Activated CD4-positive, alpha-beta T cell treated with anti-CD3 and anti-CD28 coated beads, Interleukin-10, Interleukin-2, amounts not matched to agents 100 ng/mL and 50 ng/mL, durations not matched to agents 16 hours and 8 hours (primary cell): Measurements from ENCODE around the gene GBA3.

Source experiments
- DNase-seq: peaks from one replicate; pipeline ENCODE4 v3.0.0-alpha.2; 2020

GBA3 gene

DNA sequence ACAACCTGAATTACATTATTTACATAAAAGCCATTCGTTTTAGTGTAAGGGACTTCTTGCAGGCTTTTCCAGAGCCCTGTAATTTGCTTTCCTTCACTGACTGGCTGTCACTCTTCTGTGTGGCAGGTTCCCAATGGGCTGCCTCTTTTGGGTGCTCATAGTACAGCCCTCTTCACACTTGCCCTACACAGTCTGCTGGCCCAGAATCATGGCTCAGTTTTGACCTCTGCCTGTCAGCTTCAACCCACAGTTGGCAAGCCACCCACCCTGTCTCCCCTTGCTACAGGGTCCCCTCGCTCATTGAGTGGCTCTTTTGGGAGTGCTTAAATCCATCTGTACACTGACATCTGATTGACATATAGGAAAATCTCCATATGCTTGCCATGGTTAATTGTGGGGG lies 97.9 kb downstream of the GBA3 start:
- DNase-seq: no peak

DNA sequence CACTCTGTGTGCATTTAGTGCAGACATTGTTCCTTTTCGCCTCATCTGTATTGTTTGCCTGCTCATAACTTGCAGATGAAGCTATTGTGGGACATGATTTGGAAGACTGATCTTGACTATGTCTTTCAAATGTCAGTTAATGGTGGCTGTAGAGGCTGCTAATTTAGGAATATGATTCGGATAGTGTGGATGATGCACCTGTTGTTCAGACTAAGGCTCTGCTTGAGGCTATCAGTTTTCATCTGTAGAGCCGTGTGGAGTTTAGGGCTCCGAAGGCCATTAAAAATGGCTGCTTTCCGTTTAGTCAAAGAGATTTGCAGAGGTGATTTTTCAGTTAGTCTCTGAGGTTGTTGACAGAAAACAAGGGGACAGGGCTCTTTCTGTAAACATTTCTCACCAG lies 102.0 kb downstream of the GBA3 start:
- no peak for DNase-seq

DNA sequence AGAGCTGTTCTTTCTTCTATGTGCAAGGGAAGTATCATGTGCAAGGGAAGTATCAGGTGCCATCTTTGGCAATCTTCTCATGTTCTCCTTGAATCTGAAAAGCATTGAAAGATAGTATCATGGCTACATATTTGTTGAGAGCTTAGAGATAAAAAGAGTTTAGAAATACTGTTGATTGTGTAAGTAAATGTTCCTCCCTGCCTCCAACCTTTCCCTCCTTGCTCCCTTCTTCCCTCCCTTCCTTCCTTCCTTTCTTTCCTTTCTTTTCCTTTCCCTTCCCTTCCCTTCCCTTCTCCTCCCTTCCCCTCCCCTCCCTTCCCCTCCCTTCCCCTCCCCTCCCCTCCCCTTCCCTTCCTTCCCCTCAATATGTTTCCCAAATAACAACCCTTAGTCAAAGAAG lies 108.7 kb downstream of the GBA3 start:
- no peak for DNase-seq

DNA sequence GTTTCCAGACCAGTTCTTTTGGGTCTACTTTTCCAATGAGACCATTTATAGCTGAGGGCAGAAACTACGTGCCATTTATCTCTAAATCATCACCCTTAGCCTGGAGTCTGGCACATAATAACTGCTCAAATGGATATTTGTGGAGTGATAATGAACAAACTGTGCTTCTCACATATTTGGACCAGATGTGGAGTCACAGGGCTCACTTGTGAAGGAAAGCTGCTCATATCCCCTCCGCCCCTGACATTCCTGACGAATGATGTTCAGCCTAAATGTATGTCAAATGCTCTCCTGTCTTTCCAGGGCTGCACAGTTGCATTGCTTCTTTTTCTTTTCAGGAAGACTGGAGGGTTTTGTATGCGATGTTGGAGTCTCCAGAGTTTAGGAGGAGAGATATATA lies 110.1 kb downstream of the GBA3 start:
- no peak for DNase-seq

DNA sequence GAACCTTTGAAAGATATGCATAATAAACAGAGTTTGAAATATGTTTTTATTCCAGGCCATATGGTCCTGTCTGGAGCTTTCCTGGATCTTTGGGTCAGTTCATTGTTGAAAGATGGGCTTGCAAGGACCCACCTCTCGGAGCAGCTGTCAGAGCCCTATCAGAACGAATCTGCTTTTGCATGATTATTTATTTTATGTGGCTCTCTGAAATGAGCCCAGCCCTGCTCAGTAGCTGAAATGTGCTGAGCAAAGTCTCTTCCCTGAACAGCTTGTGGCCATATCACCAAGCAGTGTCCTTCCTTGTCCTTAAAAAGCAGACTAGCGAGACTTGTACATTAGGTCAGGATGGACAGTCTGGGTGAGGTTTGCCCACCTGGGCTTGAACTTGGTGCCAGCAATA lies 110.8 kb downstream of the GBA3 start:
- DNase-seq: no peak

DNA sequence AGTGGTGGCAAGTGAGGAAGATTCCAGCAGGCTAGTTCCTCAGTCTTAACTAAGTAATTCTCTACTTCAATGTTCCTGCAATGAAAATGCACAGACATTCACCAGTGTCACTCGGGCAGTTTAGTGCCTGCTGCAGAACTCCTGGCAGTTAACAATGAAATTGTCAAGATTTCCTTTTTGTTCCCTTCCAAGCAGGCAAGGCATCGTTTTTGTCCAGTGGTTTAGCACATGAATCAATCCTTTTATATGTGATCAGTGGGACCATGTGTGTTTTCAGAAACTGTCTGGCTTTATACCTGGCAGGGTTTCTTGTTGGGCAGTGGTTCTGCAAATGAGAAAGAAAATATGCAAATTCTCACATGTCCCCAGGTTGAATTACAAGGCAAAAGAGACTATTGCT lies 122.2 kb downstream of the GBA3 start:
- DNase-seq: no peak

DNA sequence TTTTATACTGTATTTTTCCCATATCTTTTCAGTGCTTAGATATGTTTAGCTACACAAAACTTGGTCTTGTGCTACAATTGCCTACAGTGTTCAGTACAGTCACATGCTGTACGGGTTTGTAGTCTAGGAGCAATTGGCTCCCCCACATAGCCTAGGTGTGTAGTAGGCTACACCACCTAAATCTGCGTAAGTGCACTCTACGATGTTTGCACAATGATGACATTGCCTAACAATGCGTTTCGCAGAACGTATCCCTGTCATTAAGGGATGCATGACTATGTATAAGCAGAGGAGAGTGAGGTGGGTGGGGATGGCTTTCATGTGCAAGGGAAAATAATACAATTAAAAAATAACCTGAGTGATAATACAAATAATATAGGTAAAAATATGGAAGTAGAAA lies 131.4 kb downstream of the GBA3 start:
- no peak for DNase-seq

DNA sequence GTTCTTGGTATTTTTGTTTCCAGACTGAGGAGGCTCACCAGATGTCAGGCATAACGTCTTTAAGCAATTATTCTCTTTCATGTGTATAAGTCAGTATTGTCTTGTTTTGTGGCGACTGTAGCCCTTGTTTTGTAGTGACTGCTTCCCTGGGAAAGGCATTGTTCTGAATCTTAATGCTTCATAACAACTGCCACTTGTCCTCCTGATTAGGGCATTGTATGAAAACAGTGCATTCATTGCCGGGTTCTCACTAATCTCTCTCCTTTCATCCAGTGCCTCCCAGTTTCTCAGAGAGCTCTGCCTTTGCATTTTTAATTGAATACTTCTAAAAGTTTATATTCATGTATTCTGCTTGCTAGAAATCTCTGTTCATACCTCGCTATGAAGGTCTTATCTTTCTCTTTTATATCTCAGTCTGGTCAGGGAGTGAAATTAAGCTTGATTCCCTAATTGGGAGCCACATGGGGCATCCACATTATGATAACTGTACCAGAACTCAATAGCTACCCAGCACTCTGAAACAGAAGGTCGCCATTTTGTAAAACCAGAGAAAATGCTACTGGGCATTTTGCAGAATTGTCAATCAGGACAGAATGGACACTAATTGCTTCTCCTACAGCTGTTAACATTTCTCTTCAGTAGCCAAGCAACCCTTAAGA lies 149.8 kb downstream of the GBA3 start:
- DNase-seq: no peak

DNA sequence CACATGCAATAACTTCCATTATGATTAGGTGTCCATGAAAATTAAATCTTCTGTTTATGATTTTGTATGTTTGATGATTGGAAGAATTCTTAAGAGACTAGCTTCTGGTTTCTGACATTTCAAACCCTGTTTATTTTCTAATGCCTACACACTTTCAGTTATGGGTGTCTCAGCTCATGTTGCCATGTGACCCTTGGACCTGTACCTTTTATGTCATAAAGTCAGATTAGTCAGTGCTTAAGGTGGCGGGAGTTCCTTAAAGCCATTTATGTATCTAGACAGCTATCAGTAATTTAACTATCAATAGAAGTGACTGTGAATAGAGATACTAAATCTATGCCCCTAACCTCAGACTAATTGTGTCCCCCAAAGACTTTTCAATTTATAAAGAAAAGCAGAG lies 155.6 kb downstream of the GBA3 start:
- no peak for DNase-seq

DNA sequence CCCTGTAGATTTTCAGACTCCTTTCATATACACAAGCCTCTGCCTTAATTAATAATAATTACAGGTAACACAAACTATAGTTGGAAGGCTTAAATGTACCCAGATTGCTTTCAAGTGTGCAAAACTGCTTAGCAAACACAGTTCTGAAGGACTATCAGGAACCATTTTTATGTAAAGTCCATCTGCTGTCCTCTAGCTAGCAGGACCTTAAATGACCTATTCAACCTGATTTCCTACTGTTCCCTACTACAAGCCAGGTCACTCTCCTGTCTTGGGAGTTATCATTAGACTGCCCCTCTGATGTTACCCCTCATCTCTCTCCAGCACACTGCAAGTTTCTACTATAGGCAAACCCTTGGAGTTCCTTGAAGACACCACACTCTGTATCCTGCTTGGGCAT lies 157.3 kb downstream of the GBA3 start:
- DNase-seq: no peak

DNA sequence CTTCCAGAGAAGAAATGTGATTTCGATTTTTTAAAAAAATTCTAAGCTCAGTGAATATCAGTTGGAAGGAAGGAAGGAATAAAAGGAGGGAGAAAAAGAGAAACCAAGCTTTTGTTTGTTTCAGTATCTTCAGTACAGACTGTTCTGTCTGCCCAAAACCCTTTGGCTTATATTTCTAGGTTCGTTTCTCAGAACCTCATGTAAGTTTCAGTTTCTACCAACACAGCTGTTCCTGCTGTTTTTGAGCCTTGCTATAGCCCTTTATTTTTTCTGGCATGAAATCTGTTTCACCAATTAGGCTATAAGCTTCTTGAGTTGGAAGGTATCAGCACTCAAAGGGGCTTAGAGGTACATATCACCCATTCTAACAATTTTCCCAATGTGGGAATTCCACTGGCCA lies 157.9 kb downstream of the GBA3 start:
- DNase-seq: no peak

DNA sequence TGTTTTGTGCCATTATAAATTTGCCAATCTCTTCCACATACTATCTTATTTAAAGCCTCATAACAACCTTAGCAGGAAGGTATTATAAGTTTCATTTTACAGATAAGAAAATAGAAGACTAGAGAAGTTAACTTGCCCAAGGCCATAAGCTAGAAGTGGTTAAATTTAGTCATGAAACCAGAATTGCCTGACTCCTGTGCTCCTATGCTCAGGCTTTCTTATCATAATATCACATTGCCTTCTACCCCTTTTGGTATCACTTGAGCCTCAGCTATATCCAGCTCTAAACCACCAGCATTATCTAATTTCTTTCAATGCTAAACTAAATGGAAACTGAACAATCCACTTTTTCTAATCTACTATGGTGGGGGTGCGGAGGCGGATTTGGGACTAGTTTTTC lies 164.7 kb downstream of the GBA3 start:
- DNase-seq: no peak

DNA sequence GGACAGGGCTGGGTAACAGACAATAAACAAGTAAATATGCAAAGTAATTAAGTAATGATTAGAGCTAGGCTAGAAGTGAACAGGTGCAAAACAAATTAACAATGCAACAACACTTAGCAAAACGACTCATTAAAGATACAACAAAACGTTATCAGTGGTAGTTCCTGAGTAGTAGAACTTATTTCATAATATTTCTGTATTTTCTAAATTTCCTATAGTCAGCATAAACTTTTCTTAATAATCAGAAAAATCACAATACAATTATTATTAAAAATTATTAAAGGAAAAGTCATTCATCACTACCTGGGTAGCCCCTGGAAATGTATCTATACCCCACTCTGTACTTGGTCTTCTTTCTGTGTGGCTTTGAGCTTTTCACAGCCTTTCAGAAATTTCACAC lies 166.6 kb downstream of the GBA3 start:
- DNase-seq: no peak
